IPS-NIHi7 (cell line): Measurements from ENCODE around the gene MAMDC2.

Experiments used
- DNase-seq: peaks from one replicate; pipeline ENCODE4 v3.0.0; 2012; ENCODE audit warnings: mixed read lengths; ENCODE audit errors: extremely low spot score

Gene MAMDC2

DNA sequence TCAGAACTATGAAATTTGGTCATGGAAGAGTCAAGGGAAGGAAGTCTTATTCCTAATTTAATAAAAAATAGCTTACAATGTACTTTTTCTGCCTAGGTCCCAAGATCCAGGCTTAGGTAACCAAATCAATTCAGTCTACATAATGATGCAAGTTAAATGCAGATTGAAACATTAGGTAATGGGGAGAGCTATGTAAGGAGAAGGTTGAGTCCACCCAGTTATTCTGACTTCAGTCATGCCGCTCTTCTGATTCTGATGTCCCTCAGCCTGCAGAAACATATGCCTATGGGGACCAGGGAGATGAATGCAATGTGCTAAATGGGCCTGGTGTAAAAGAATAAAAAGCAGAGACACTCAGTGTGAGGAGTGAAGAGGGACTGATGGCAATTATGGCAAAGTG lies 63.9 kb downstream of the MAMDC2 start:
- DNase-seq = no peak

GRCh38 chr9:70108181-70108580 lies 64.5 kb downstream of the MAMDC2 start:
- no peak for DNase-seq

DNA sequence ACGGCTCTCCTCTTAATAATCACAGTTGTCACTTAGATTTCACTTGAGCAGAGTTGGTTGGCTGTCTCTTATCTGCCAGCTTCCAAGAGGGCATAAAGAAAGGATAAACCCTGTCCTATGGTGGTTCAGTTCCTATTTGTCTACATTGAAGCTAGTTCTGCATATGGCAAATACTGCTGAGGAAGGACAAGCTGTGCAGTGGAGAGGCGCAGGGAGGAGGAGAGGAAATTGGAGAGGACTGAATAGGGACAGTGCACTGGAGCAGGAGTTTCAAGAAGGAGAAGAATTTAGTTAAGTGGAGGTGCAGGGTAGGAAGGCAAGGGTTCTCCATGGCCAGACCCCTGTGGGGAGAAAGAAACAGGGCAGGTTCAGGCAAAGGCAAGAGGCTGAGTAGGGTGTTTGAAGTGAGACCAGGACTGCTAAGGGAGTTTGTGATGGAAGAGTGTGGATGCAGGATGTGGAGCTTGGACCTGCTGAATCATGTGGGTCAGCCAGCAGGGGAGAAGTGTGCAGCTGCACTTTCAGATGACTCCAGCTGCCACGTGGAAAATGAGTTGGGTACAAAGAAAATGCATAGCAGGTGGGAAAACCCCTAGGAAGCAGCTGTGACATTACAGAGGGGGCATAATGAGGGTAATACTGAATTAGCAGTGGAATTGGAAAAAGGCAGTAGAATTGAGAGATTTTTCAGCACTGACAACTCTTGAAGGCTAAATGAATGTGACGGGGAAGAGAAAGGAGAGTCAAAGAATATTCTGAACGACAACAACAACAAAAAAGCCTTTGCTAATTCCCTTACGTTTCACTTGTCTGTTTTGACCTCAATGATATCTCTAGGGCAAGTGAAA lies 66.8 kb downstream of the MAMDC2 start:
- no peak for DNase-seq

- DNase-seq = peak; percentile 76
These were observed 67.5 kb downstream of the MAMDC2 start for GRCh38 chr9:70111042-70111602.

DNA sequence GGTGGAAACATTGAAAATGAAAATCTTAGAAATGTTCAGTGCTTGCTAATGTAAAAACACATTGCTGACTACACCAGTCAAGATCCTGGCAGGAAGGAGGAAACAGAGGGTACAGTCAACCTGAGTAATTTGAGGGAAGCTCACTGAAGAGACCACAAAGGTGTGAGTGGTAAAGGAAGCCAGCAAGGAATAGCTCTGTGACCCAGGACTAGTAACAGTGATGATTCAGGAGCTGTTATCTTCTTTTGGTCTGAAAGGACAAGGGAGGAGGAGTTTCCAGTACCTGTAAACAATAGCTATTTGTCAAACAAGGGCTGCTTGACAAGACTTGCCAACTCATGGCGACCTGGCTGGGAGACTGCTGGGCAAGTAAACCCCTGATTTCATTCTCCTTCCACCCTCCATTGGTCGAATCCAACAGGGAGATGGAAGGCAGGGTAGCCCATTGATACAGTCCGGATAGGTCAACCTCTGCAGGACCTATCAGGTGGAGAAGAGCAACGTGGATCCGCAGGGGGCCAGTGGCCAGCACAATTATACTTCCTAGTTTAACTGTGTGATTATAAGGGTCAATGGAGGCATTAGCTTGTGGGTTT lies 68.1 kb downstream of the MAMDC2 start:
- DNase-seq = no peak

DNA sequence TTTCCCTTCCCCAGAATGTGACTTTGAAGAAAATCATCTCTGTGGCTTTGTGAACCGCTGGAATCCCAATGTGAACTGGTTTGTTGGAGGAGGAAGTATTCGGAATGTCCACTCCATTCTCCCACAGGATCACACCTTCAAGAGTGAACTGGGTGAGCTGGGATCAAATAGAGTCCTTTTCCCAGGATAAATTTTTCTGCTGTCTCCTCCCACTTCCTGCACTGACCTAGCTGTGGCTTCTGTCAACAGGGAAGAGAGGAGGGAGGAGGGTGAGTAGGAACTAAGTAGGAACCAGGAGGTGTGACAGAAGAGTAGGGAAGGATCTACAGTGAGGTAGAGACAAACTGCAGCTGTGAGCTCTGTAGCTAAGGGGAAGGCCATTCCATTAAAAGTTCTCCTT lies 69.3 kb downstream of the MAMDC2 start:
- no peak for DNase-seq

- DNase-seq = peak; percentile 79
These were observed 69.9 kb downstream of the MAMDC2 start for GRCh38 chr9:70113403-70114022.

GRCh38 chr9:70114898-70115297 lies 71.2 kb downstream of the MAMDC2 start:
- DNase-seq = no peak

DNA sequence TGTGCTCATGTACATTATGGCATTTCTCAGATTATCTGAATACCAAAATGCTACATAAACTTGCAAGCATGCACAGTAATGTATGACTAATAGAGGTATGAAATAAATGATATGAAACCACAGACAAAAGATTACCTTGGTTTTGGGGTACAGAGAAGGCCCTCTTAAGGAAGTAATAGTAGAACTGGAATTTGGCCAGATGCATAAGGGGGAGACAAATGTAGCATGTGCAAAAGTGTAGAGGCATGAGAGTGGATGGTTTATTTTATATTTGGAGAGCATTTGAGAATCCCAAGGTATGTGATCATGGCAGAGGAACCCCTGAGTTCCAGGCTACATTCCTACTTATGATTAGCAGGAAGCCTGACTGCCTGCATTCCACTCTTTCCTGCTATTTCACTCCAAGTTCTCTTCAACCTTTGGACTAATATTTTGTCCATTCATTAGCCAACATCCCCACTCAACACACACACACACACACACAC lies 74.2 kb downstream of the MAMDC2 start:
- no peak for DNase-seq

DNA sequence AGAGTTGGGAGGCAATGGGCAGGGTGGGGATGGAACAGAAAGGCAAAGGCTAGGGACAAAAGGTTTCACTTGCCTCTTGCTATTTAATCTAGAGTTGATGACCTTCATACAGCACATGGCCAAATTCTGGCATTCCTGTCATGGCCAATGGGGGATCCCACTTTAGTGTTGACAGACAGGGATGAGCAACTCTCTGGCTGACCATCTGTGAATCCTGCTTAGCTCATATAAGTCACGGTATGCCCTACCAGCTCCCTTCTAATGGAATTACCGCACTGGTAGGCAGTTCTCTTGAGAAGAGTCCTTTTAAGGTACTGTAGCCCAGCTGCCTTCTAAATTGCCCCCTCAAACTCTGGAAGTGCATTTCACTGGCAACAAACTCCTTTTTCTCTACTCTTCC lies 76.1 kb downstream of the MAMDC2 start:
- DNase-seq = no peak

DNA sequence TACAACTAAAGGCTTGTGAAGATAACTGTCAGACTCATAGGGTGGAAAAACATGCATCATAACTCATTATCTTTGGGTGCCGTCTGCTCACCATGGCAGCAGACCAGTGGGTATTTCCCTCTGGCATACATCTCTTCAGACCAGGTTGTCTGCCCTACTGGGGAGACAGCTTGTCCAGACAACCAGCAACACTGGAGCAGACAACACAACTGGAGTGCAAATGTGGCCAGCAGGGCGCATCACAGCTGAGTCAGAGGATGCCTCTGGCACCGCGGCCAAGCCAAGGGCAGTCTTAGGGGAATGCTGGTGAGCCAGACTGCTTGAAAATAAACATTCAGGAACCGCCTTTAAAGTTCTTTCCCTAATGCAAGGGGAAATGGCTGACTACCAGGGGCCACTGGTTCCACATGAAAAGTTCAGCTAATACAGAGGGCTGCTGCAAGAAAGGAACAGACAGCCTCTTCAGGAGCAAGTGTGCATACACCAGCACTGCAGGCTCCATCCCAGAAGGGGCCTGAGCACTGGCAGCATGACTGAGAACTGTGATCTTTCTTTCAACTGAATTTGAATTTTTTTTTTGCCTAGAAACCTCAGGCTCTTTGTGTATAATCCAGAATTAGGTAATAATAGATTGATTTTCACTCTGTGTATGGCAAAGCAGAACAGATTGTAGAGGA lies 77.3 kb downstream of the MAMDC2 start:
- DNase-seq = peak; percentile 46

- DNase-seq = no peak
These were observed 78.3 kb downstream of the MAMDC2 start for GRCh38 chr9:70121818-70122436.

- no peak for DNase-seq
These were observed 80.0 kb downstream of the MAMDC2 start for GRCh38 chr9:70123695-70124094.

- no peak for DNase-seq
These were observed 82.1 kb downstream of the MAMDC2 start for GRCh38 chr9:70125621-70126263.

DNA sequence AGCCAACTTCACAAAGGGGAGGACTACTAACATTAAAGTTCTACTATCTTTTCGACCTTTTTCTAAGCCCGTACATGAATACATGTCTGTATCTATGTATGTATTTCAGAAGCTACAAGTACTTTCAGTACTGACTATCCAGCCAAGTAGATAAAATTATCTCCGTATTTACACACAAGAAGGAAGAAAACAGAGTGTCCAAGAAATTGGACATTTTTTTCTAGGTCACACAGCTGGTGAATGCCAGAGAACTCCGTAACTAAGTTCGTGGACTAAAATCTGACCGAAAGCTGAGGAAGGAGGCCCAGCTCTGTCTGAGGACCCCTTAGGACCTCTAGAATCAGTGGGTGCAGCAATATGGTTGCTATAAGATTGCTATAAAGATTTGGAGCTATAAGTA lies 83.4 kb downstream of the MAMDC2 start:
- DNase-seq = no peak

GRCh38 chr9:70127540-70128416 lies 84.1 kb downstream of the MAMDC2 start:
- no peak for DNase-seq

DNA sequence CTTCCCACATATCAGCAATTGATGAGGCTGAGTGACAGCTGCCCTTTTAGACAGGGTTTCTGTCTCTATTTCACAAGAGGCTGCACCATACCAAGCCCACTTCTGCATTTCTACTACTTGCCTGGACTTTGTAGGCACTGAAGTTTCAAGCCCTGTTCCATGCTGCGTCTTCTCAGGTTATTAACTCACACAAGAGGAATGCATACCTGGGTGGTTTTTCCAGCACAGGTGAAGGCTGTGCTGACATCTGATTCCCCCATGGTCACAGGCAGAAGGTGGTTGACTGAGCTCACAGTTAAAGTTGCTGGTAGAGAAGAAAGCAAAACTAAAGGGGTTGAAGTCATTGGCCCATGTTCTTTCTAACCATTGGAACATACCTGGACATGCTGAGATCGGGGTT lies 86.6 kb downstream of the MAMDC2 start:
- no peak for DNase-seq

DNA sequence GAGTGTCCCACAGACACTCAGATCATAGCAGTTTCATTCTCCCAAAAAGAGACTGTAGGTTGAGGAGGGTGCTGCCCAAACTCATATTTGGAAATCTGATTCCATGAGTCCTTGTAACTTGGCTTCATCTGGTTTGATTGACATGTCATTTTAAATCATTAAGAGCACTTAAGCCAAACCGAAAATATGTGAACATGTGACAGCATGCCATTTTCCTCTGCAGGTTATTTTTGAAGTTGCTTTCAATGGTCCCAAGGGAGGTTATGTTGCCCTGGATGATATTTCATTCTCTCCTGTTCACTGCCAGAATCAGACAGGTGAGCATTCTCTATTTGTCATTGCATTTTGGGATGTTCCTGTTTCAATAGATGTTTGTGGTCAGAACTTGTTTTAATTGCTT lies 87.6 kb downstream of the MAMDC2 start:
- no peak for DNase-seq

DNA sequence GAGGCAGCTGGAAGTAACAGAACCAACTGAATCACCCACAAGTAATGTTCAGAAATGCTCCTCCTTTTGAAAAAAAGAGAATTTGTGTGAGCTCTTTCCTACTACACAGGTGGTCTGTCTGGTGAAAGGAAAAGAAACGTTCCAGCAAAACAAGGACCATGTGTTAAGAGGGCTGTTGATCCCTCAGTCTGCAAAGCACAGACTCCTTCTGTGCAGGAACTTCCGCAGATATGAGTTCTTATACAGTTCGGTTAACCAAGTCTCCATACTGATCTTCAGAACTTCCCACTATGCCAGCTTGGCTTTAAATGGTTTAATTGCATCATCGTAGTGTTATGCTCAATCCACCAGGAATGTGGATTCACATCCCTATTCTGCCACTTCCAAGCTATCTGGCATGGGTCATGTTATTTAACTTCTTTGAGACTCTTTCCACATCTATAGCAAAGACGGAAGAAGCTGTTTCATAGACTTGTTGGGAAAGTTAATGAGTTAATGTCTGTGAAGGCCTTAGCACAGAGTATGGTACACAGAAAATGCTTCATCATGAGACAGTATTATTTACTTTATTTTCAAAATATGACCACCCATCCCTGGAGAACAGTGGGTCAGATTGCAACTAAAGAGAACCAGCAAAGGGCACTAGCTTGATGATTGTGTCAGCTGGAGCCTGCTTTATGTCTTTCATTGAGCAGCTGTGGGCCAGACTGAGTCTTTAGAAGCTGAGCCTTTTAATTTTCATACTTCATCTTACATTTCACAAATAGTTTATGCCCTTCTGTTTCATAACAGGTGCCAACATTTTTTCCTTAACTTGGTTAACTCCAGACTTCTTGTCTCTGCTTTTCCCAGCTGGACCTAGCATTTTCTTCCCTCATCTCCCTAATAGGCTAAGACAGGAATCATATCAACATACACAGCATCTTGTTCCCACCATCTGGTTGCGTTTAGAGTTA lies 89.9 kb downstream of the MAMDC2 start:
- DNase-seq = no peak
